GM21576 (cell line): Measurements from ENCODE around the gene CENPU.

ENCODE experiments used
- ATAC-seq: cut with Tn5 transposase; IDR thresholded peaks from one replicate; pipeline ENCODE4 v1.9.1; 2021; ENCODE audit warnings: mild to moderate bottlenecking, moderate library complexity; ENCODE audit not compliant: unreplicated experiment

Gene CENPU

GRCh38 chr4:184713887-184714286 is 20.0 kb downstream of the CENPU start:
- no peak for ATAC-seq

GRCh38 chr4:184712322-184712721 is 21.6 kb downstream of the CENPU start:
- no peak for ATAC-seq

- no peak for ATAC-seq
Measured at GRCh38 chr4:184706453-184706852, 27.4 kb downstream of the CENPU start.

- no peak for ATAC-seq
Measured at GRCh38 chr4:184705692-184706091, 28.2 kb downstream of the CENPU start.

GRCh38 chr4:184702114-184702513 is 31.8 kb downstream of the CENPU start:
- ATAC-seq: no peak

- no peak for ATAC-seq
Measured at GRCh38 chr4:184699941-184700340, 34.0 kb downstream of the CENPU start.

GRCh38 chr4:184697956-184698355 is 35.9 kb downstream of the CENPU start:
- ATAC-seq: no peak

- ATAC-seq: no peak
Measured at GRCh38 chr4:184695178-184695896, 38.6 kb downstream of the CENPU start.

- no peak for ATAC-seq
Measured at GRCh38 chr4:184694412-184694956, 39.4 kb downstream of the CENPU start.

- ATAC-seq: no peak
Measured at GRCh38 chr4:184693056-184693455, 40.8 kb downstream of the CENPU start.

GRCh38 chr4:184689681-184690080 is 44.2 kb downstream of the CENPU start:
- ATAC-seq: no peak

GRCh38 chr4:184688447-184688846 is 45.4 kb downstream of the CENPU start:
- ATAC-seq: no peak

GRCh38 chr4:184688005-184688404 is 45.9 kb downstream of the CENPU start:
- ATAC-seq: no peak

GRCh38 chr4:184684491-184685189 is 49.3 kb downstream of the CENPU start:
- no peak for ATAC-seq

GRCh38 chr4:184681916-184682315 is 52.0 kb downstream of the CENPU start:
- no peak for ATAC-seq

GRCh38 chr4:184680698-184681097 is 53.2 kb downstream of the CENPU start:
- ATAC-seq: no peak

GRCh38 chr4:184675821-184676492 is 57.9 kb downstream of the CENPU start:
- no peak for ATAC-seq

GRCh38 chr4:184675018-184675417 is 58.9 kb downstream of the CENPU start:
- no peak for ATAC-seq

- no peak for ATAC-seq
Measured at GRCh38 chr4:184674011-184674410, 59.9 kb downstream of the CENPU start.

GRCh38 chr4:184672741-184673140 is 61.2 kb downstream of the CENPU start:
- ATAC-seq: no peak

GRCh38 chr4:184671101-184671500 is 62.8 kb downstream of the CENPU start:
- no peak for ATAC-seq

GRCh38 chr4:184669251-184669650 is 64.6 kb downstream of the CENPU start:
- no peak for ATAC-seq
